ENCODE measurements around the gene SLC5A4. TPM values are rescaled to one million over a fixed set of nuclear protein-coding genes. Genes with fewer than 3 reads are reported as not detected.

Gene SLC5A4
- total RNA-seq, 1 experiment from 2014 or later, result not detected

GRCh38 chr22:32269316-32269715, 14.2 kb upstream of the SLC5A4 start:
- H2BK15ac ChIP-seq (ENCODE audit: low read depth, low read length), result no peak overlapping the region
- no peak overlapping the region for H3K4me2 ChIP-seq (ENCODE audit: insufficient read depth, insufficient read length, low read length)
- Mint-ChIP-seq H3K4me1 (peaks cover 5 to 6% of the 10 kb centered on the region in 2 experiments; a peak in 2 of 4 replicates), H3K9me3 (no peaks in the 10 kb centered on the region; a peak in 1 of 5 replicates), H3K27me3 (ENCODE audit: low read depth) (peaks cover 27% of the 10 kb centered on the region), H3K27ac (no peak overlapping the region), H3K36me3 (ENCODE audit: insufficient read depth in 1 of 3, low read depth in 3 of 3) (no peaks in the 10 kb centered on the region), H3K4me3 (no peak overlapping the region)
- H2BK20ac ChIP-seq (ENCODE audit: low read depth, low read length, poor library complexity, severe bottlenecking), result no peak overlapping the region
- H3K23me2 ChIP-seq (ENCODE audit: insufficient read length, low read depth, low read length, poor library complexity, severe bottlenecking), result no peaks in the 10 kb centered on the region
- no peaks in the 10 kb centered on the region for H3K27me3 ChIP-seq (ENCODE audit: insufficient read depth, low read length)
- H3K27ac ChIP-seq (ENCODE audit: insufficient read length, low read depth, low read length), result no peak overlapping the region
- WGBS (ENCODE audit: extremely low coverage, insufficient read length, low lambda C conversion rate), result no CpG with 5 or more reads among the region's 16 CpGs
- no peak overlapping the region for H3K9ac ChIP-seq (ENCODE audit: extremely low read depth, insufficient read length, low read length)
- H2BK5ac ChIP-seq (ENCODE audit: insufficient read length, low read length), result no peak overlapping the region
- no peak overlapping the region for H3K56ac ChIP-seq (ENCODE audit: insufficient read length, low read depth, low read length)
- no peaks in the 10 kb centered on the region for H4K20me1 ChIP-seq (ENCODE audit: control insufficient read depth, insufficient read depth, insufficient read length)
- no peak overlapping the region; the same call in 1 of the 2 replicates for H3K14ac ChIP-seq (ENCODE audit: insufficient read depth, low read length)
- no peaks in the 10 kb centered on the region for H3K4me1 ChIP-seq (ENCODE audit: insufficient read depth, low read length)
- H3T11ph ChIP-seq (ENCODE audit: low read length), result no peak overlapping the region
- H2BK12ac ChIP-seq (ENCODE audit: insufficient read length, low read depth, low read length), result no peak overlapping the region
- no peak for DNase-seq
- no peak overlapping the region for H3K4ac ChIP-seq (ENCODE audit: low read depth, low read length)
- no peak overlapping the region for H2BK120ac ChIP-seq (ENCODE audit: low read depth, low read length, poor library complexity, severe bottlenecking)
- H4K8ac ChIP-seq (replicated peaks; ENCODE audit: insufficient read length, low read depth, low read length), result no peak overlapping the region
- no peaks in the 10 kb centered on the region for H3K79me1 ChIP-seq (ENCODE audit: insufficient read depth, low read depth, low read length, poor library complexity, severe bottlenecking)
- no peaks in the 10 kb centered on the region for H3K9me3 ChIP-seq (ENCODE audit: control insufficient read depth, low read depth, low read length)
- no peak overlapping the region for H4K91ac ChIP-seq (ENCODE audit: insufficient read length, low read depth, low read length)
- H3K23ac ChIP-seq (ENCODE audit: insufficient read length, low read depth, low read length), result no peak overlapping the region
- H3K18ac ChIP-seq (ENCODE audit: insufficient read length, low read depth, low read length), result no peak overlapping the region
- H3K79me2 ChIP-seq (ENCODE audit: insufficient read depth, low read length), result no peaks in the 10 kb centered on the region
- TF ChIP-seq CTCF (conservative IDR thresholded peaks at IDR 0.05), result no peak
- H2AFZ ChIP-seq (ENCODE audit: low read length), result no peak overlapping the region
- H4K5ac ChIP-seq (ENCODE audit: insufficient read length, low read depth, low read length), result no peak overlapping the region
- H2AK5ac ChIP-seq (ENCODE audit: insufficient read length, low read length), result no peak overlapping the region

All from H9 (cell line).